ENCODE measurements around the gene DNAJC17.

DNAJC17 gene

GRCh38 chr15:40762919-40763800, 44.1 kb downstream of the DNAJC17 start:
- peak; percentile 44 for DNase-seq (ENCODE audit: extremely low spot score)
- POLR2A ChIA-PET = interaction anchor here (1.0 kb wide), 1 partner anchor 655 kb away, joined by 4 read pairs; the partner anchor contains the start of gene BMF
- CTCF ChIA-PET = interaction anchor here (0.7 to 4.2 kb wide), 11 partner anchors 10 to 173 kb away, joined by 3 to 22 read pairs (median 4); no protein-coding TSS in a partner anchor
- TF ChIP-seq, protein P1, sequence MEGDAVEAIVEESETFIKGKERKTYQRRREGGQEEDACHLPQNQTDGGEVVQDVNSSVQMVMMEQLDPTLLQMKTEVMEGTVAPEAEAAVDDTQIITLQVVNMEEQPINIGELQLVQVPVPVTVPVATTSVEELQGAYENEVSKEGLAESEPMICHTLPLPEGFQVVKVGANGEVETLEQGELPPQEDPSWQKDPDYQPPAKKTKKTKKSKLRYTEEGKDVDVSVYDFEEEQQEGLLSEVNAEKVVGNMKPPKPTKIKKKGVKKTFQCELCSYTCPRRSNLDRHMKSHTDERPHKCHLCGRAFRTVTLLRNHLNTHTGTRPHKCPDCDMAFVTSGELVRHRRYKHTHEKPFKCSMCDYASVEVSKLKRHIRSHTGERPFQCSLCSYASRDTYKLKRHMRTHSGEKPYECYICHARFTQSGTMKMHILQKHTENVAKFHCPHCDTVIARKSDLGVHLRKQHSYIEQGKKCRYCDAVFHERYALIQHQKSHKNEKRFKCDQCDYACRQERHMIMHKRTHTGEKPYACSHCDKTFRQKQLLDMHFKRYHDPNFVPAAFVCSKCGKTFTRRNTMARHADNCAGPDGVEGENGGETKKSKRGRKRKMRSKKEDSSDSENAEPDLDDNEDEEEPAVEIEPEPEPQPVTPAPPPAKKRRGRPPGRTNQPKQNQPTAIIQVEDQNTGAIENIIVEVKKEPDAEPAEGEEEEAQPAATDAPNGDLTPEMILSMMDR (IDR thresholded peaks at IDR 0.05; ENCODE audit: control extremely low read depth, extremely low read depth, low read depth, missing control alignments) = no peak

DNA sequence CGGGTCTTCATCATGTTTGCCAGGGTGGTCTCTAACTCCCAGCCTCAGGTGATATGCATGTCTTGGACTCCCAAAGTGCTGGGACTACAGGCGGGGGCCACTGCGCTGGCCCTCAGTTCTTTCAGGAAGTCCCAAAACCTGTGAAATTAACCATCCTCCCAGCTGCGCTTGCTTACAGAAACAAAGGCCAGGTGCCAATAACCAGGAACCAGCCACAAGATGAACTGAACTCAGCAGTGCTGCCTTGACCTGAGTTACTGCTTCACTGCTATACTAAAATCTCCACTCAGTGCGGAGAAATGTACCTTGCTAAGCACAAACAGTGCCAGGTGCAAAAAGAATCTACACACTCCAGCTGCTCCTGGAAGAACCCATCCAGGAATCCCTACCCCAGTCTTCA, 47.3 kb downstream of the DNAJC17 start:
- ChIA-PET CTCF (interaction anchor here (2.3 to 4.0 kb wide), 2 partner anchors 9 to 98 kb away, joined by 5 to 18 read pairs; partner anchors contain the start of gene C15orf62), POLR2A (no interaction called here)
- TF ChIP-seq, protein P1 (IDR thresholded peaks at IDR 0.05; ENCODE audit: control extremely low read depth, extremely low read depth, low read depth, missing control alignments) = no peak
- no peak for DNase-seq (ENCODE audit: extremely low spot score)

- TF ChIP-seq, protein P1 (IDR thresholded peaks at IDR 0.05; ENCODE audit: control extremely low read depth, extremely low read depth, low read depth, missing control alignments) = no peak
- DNase-seq (ENCODE audit: extremely low spot score) = no peak
- POLR2A ChIA-PET = no interaction called here
- CTCF ChIA-PET = interaction anchor here (0.9 to 4.0 kb wide), 4 partner anchors 12 to 125 kb away, joined by 3 to 18 read pairs (median 4); partner anchors contain the start of gene C15orf62
Observed at GRCh38 chr15:40756938-40757337, 50.3 kb downstream of the DNAJC17 start.

DNA sequence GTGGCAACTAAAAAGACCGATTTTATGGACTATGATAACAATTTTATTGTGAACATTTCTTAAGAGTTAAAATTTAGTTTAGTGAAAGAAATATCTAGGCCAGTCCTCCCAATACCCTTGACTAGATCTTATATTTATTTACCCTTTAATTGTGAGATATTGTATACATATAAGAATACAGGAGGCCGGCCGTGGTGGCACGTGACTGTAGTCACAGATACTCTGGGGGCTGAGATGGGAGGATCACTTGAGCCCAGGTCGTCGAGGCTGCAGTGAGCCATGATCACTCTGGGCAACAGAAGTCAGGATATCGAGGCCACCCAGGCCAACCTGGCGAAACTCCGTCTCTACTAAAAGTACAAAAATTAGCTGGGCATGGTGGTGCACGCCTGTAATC, 51.5 kb downstream of the DNAJC17 start:
- no peak for DNase-seq (ENCODE audit: extremely low spot score)
- ChIA-PET POLR2A (no interaction called here), CTCF (interaction anchor here (1.0 to 1.3 kb wide), 2 partner anchors 15 to 26 kb away, joined by 3 to 4 read pairs; no protein-coding TSS in a partner anchor)
- TF ChIP-seq, protein P1 (IDR thresholded peaks at IDR 0.05; ENCODE audit: control extremely low read depth, extremely low read depth, low read depth, missing control alignments) = no peak

- POLR2A ChIA-PET = no interaction called here
- peak; percentile 97 for DNase-seq (ENCODE audit: extremely low spot score)
- CTCF ChIA-PET = interaction anchor here (1.3 kb wide), 1 partner anchor 27 kb away, joined by 4 read pairs; no protein-coding TSS in a partner anchor
- TF ChIP-seq, protein P1 (IDR thresholded peaks at IDR 0.05; ENCODE audit: control extremely low read depth, extremely low read depth, low read depth, missing control alignments) = peak; percentile 22
Observed at GRCh38 chr15:40754883-40755811, 52.1 kb downstream of the DNAJC17 start, which contains the start of gene RMDN3. RMDN3 (minus strand) TSS chr15:40755254; CDS start chr15:40754783, 471 bp downstream.

DNA sequence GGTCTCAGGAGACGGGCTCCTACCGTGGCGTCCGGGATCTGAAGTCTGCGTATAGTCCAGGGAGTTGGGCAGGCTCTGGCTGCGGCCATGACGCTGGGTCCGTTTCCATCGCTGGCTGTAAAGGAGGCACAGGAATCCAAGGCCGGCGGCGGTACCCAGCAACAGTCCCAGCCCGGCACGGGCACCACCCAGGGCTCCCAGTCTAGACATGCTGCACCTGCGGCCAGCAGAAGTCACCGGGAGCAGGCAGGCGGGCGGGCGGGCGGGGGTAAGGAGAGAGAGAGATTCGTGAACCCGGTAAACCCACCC, 52.7 kb downstream of the DNAJC17 start:
- ChIA-PET POLR2A (no interaction called here), CTCF (no interaction called here)
- no peak for DNase-seq (ENCODE audit: extremely low spot score)
- TF ChIP-seq, protein P1 (IDR thresholded peaks at IDR 0.05; ENCODE audit: control extremely low read depth, extremely low read depth, low read depth, missing control alignments) = no peak

All from GM10248 (cell line).